Esophagus muscularis mucosa (tissue), 4 donors: ENCODE data around the gene WDR70. TPM values are rescaled to one million over a fixed set of nuclear protein-coding genes. Genes with fewer than 3 reads are reported as not detected.
"Not testable (repeated sequence)": the region's sequence is repeated elsewhere in the genome, so short reads cannot be mapped to it uniquely, and the experiment has no call there.

Experiments
- DNase-seq: peaks from one replicate; pipeline ENCODE4 v3.0.0-alpha.2; 2017; ENCODE audit errors: extremely low spot score
- H3K27ac ChIP-seq, 4 donors: fragments of 200-600 bp; sonication (generic); replicated peaks in 1 of 4; 1 replicate in 3 of 4; 2 replicates in 1 of 4; pipeline ENCODE4 v1.5.1; 2016 to 2019; ENCODE audit warnings: mild to moderate bottlenecking in 1 of 4
- H3K27me3 ChIP-seq, 4 donors: fragments of 200-600 bp; sonication (generic); one replicate each; pipeline versions ENCODE4 v1.5.1 to v1.6.0; 2016 to 2019
- H3K36me3 ChIP-seq, 4 donors: fragments of 200-600 bp; sonication (generic); one replicate each; pipeline ENCODE4 v1.5.1; 2016 to 2019
- H3K4me1 ChIP-seq, 4 donors: fragments of 200-600 bp; sonication (generic); one replicate each; pipeline ENCODE4 v1.5.1; 2016 to 2019
- H3K4me3 ChIP-seq, 4 donors: fragments of 200-600 bp; sonication (generic); 1 replicate in 2 of 4; 2 replicates in 2 of 4; pipeline ENCODE4 v1.5.1; 2016 to 2019; ENCODE audit warnings: mild to moderate bottlenecking in 4 of 4, moderate library complexity in 1 of 4
- H3K9me3 ChIP-seq, 4 donors: fragments of 200-600 bp; sonication (generic); 1 replicate in 3 of 4; 2 replicates in 1 of 4; pipeline ENCODE4 v1.5.1; 2016 to 2019
- CTCF ChIP-seq, 3 experiments: fragments of 200-600 bp in 2 of 3; fragments of 450-650 bp in 1 of 3; sonication (generic) in 2 of 3; IDR thresholded peaks; one replicate each; pipeline ENCODE4 v1.5.1; 2017 to 2019; ENCODE audit warnings: antibody characterized with exemption in 3 of 3, mild to moderate bottlenecking in 2 of 3, moderate library complexity in 1 of 3
- EP300 ChIP-seq: sonication (generic); formaldehyde crosslinking; IDR thresholded peaks from one replicate; pipeline ENCODE4 v1.6.1; 2017; ENCODE audit warnings: antibody characterized with exemption
- POLR2A ChIP-seq: fragments of 450-650 bp; IDR thresholded peaks from one replicate; pipeline ENCODE4 v1.6.1; 2017; ENCODE audit warnings: antibody characterized with exemption, moderate library complexity, mild to moderate bottlenecking, low read depth
- POLR2AphosphoS5 ChIP-seq, 2 donors: sonication (generic); formaldehyde crosslinking; IDR thresholded peaks; one replicate each; pipeline ENCODE4 v1.6.1; 2017; ENCODE audit warnings: antibody characterized with exemption in 2 of 2
- WGBS: methylation state at CpG from one replicate; pipeline ENCODE4 v1.1.5; 2018; 5-methylcytosine and 5-hydroxymethylcytosine counted together
- intact Hi-C: fragments of 100-400 bp; cut with DNase I; formaldehyde crosslinking; loops from one replicate; pipeline ENCODE4 v1.15.1; 2023
- total RNA-seq, 4 donors: library from RNA; depleted of rRNA; stranded (reverse); fragments of >200 nt; gene quantifications; one replicate each; pipeline versions ENCODE4 v1.1.0 to v1.2.1, GENCODE V29; 2016

Gene WDR70
- total RNA-seq, 4 donors from 2014 or later = 15.6 to 24.1 (median 19.6) TPM

DNA sequence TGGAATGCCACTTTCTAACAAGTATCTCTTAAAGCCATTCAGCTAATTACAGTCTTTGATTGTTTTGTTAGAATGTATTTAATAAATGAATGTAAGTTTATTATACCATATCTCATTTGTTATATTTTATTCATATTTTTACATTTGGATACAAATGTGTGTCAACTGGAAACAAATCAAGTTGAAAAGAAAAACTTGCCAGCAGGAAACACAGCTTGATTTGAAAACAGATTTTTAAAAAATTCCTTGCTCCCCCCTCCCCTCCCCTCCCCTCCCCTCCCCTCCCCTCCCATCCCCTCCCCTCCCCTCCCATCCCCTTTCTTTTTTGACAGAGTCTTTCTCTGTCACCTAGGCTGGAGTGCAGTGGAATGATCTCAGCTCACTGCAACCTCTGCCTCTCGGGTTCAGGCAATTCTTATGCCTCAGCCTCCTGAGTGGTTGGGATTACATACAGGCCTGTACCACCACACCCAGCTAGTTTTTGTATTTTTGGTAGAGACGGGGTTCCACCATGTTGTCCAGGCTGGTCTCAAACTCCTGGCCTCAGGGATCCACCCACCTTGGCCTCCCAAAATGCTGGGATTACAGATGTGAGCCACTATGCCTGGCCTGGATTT, 227.6 kb downstream of the WDR70 start:
- H3K4me1 ChIP-seq = peaks cover 0 to 8% (median 3%) of the 10 kb centered on the region in 4 donors
- no peak for DNase-seq

GRCh38 chr5:37615184-37615583, 236.1 kb downstream of the WDR70 start:
- Histone ChIP-seq H3K4me3 (no peak overlapping the region), H3K9me3 (no peaks in the 10 kb centered on the region), H3K27ac (peak overlapping the region; percentile 9 to 62 (median 43)), H3K27me3 (no peaks in the 10 kb centered on the region), H3K4me1 (peaks cover 0 to 26% (median 8%) of the 10 kb centered on the region in 4 donors), H3K36me3 (peaks cover 0 to 4% (median 0%) of the 10 kb centered on the region in 4 donors)
- no peak for DNase-seq
- TF ChIP-seq POLR2AphosphoS5 (IDR thresholded peaks at IDR 0.05) = peak in 1 of 2 donors; percentile 51
- TF ChIP-seq POLR2A = no peak
- peak; percentile 40 for TF ChIP-seq EP300
- 58% methylated on average over 4 of the region's 4 CpGs for WGBS
- intact Hi-C loops = no loop called here

More for the DNA sequence above, 227.6 kb downstream of the WDR70 start:
- intact Hi-C loops = no loop called here
- Histone ChIP-seq H3K36me3 (peaks cover 0 to 7% (median 2%) of the 10 kb centered on the region in 4 donors), H3K27ac (no peak overlapping the region), H3K27me3 (no peaks in the 10 kb centered on the region), H3K9me3 (no peaks in the 10 kb centered on the region), H3K4me3 (no peak overlapping the region)
- no peak for TF ChIP-seq CTCF (IDR thresholded peaks at IDR 0.05)
- no peak for TF ChIP-seq EP300
- no peak for TF ChIP-seq POLR2A
- no peak for TF ChIP-seq POLR2AphosphoS5 (IDR thresholded peaks at IDR 0.05)
- WGBS = 88% methylated on average over 2 of the region's 2 CpGs

DNA sequence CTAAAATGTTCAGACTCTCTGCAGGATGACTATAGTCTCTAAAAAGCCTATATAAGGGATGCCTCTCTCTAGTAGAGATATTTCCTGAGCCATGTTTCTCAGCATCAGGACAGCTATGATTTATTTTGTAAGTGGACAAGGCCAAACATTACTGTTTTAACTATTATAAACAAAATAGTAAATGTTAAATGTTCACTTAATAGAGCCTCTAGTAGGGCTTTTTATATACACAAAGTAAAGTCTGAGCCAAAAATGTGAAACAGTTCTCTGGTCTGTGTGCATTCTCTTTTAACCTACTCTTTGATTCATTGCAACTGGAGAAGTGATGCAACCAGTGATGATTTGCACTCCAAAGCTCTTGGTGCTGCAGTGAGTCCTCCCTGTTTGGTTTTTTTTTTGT, 240.2 kb downstream of the WDR70 start:
- no peaks in the 10 kb centered on the region for H3K27me3 ChIP-seq
- no peak for TF ChIP-seq CTCF (IDR thresholded peaks at IDR 0.05)
- no peak for TF ChIP-seq POLR2A
- no peak for TF ChIP-seq EP300
- TF ChIP-seq POLR2AphosphoS5 (IDR thresholded peaks at IDR 0.05) = no peak
- peaks cover 0 to 5% (median 2%) of the 10 kb centered on the region in 4 donors for H3K36me3 ChIP-seq
- H3K27ac ChIP-seq = no peak overlapping the region
- DNase-seq = no peak
- intact Hi-C loops = no loop called here
- H3K9me3 ChIP-seq = no peaks in the 10 kb centered on the region
- H3K4me1 ChIP-seq = peaks cover 0 to 26% (median 8%) of the 10 kb centered on the region in 4 donors
- H3K4me3 ChIP-seq = no peak overlapping the region

- H3K4me3 ChIP-seq, intact Hi-C loops, H3K9me3 ChIP-seq, H3K27me3 ChIP-seq, H3K36me3 ChIP-seq, H3K27ac ChIP-seq, DNase-seq: not testable (repeated sequence)
- 90% methylated on average over 2 of the region's 2 CpGs for WGBS
- peaks cover 0 to 12% (median 8%) of the 10 kb centered on the region in 4 donors for H3K4me1 ChIP-seq
Measured at GRCh38 chr5:37622354-37622753, 243.2 kb downstream of the WDR70 start.

- DNase-seq = no peak
- over 99% methylated on average over 3 of the region's 3 CpGs for WGBS
- Histone ChIP-seq H3K27ac (no peak overlapping the region), H3K4me3 (no peak overlapping the region), H3K36me3 (peaks cover 0 to under 1% (median 0%) of the 10 kb centered on the region in 4 donors), H3K27me3 (no peaks in the 10 kb centered on the region), H3K4me1 (no peaks in the 10 kb centered on the region), H3K9me3 (peaks cover 0 to 9% (median 4%) of the 10 kb centered on the region in 4 donors)
- TF ChIP-seq EP300 = no peak
- TF ChIP-seq POLR2A = no peak
- TF ChIP-seq CTCF (IDR thresholded peaks at IDR 0.05) = no peak
- TF ChIP-seq POLR2AphosphoS5 (IDR thresholded peaks at IDR 0.05) = no peak
- intact Hi-C loops = no loop called here
Measured at GRCh38 chr5:37626266-37626665, 247.1 kb downstream of the WDR70 start.

DNA sequence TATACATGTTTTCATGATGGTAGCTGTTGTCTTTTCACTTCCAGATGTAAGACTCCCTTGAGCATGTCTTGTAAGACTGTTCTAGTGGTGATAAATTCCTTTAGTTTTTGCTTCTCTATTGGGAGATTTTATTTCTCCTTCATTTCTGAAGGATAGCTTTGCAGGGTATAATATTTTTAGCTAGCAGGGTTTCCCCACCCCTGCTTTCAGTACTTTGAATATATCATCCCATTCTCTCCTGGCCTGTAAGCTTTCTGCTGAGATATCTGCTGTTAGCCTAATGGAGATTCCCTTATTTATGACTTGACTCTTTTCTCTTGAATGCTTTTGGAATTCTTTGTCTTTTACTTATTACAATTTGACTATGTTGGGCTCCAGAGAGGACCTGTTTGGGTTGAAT, 249.8 kb downstream of the WDR70 start:
- intact Hi-C loops = no loop called here
- peaks cover 0 to 9% (median 4%) of the 10 kb centered on the region in 4 donors for H3K9me3 ChIP-seq
- no peaks in the 10 kb centered on the region for H3K27me3 ChIP-seq
- no peak overlapping the region for H3K27ac ChIP-seq
- H3K4me3 ChIP-seq = no peak overlapping the region
- DNase-seq = no peak
- no peaks in the 10 kb centered on the region for H3K36me3 ChIP-seq
- no peak for TF ChIP-seq CTCF (IDR thresholded peaks at IDR 0.05)
- TF ChIP-seq POLR2AphosphoS5 (IDR thresholded peaks at IDR 0.05) = no peak
- TF ChIP-seq EP300 = no peak
- TF ChIP-seq POLR2A = no peak
- H3K4me1 ChIP-seq = no peaks in the 10 kb centered on the region
